GM11168 (cell line): ENCODE measurements around the gene TMX3.

Experiments
- in situ Hi-C: fragments of 300-500 bp; cut with MboI; formaldehyde crosslinking; loops from one replicate; pipeline ENCODE4 v1.12.0; 2022; ENCODE audit warnings: low sequenced_read_pairs; ENCODE audit not compliant: unreplicated experiment

Gene TMX3

GRCh38 chr18:68638613-68639012 lies 76.3 kb downstream of the TMX3 start:
- in situ Hi-C loops, result no loop called here

- in situ Hi-C loops, result no loop called here
These were observed 87.1 kb downstream of the TMX3 start for GRCh38 chr18:68627812-68628211.
